K562 (cell line): ENCODE measurements around the gene DNAJC6. TPM values are rescaled to one million over a fixed set of nuclear protein-coding genes. Genes with fewer than 3 reads are reported as not detected.

ENCODE experiments used
- BRD9 ChIP-seq: fragments of 450-650 bp; IDR thresholded peaks from 2 replicates; pipeline ENCODE4 v1.6.1; 2018; ENCODE audit warnings: low read depth; ENCODE audit not compliant: partially characterized antibody
- CBX3 ChIP-seq, 2 experiments: IDR thresholded peaks; 1 replicate in 1 of 2; 2 replicates in 1 of 2; pipeline ENCODE4 v1.6.1; 2012; ENCODE audit warnings: inconsistent platforms in 2 of 2, low read length in 2 of 2, borderline replicate concordance in 1 of 2, control low read depth in 1 of 2
- CREB3 ChIP-seq: fragments of 450-650 bp; conservative IDR thresholded peaks from 2 replicates; pipeline ENCODE4 v1.6.1; 2016; ENCODE audit warnings: missing genetic modification characterization, low read depth, mild to moderate bottlenecking, missing compliant biosample characterization, moderate library complexity
- DACH1 ChIP-seq: fragments of 450-650 bp; IDR thresholded peaks from 2 replicates; pipeline ENCODE4 v1.6.1; 2018; ENCODE audit not compliant: partially characterized antibody
- DMBX1 ChIP-seq: fragments of 250-450 bp; sonication (Bioruptor Pico); IDR thresholded peaks from 2 replicates; pipeline ENCODE4 v1.8.0; 2022; ENCODE audit warnings: inconsistent platforms, mild to moderate bottlenecking, moderate library complexity, borderline replicate concordance
- DPF2 ChIP-seq: fragments of 450-650 bp; IDR thresholded peaks from 2 replicates; pipeline ENCODE4 v1.6.1; 2016
- E2F6 ChIP-seq, 2 experiments: IDR thresholded peaks; 2 replicates each; pipeline ENCODE4 v1.6.1; 2011; ENCODE audit warnings: borderline replicate concordance in 1 of 2, control low read depth in 1 of 2, low read depth in 1 of 2, low read length in 1 of 2, mild to moderate bottlenecking in 1 of 2, mixed read lengths in 1 of 2, moderate library complexity in 1 of 2; ENCODE audit not compliant: insufficient read depth in 1 of 2, insufficient read length in 1 of 2, poor library complexity in 1 of 2, severe bottlenecking in 1 of 2; ENCODE audit errors: extremely low read depth in 1 of 2
- ETV1 ChIP-seq: fragments of 450-650 bp; conservative IDR thresholded peaks from 2 replicates; pipeline ENCODE4 v1.6.1; 2016; ENCODE audit warnings: missing genetic modification characterization, control low read depth, low read depth, missing compliant biosample characterization
- IRF2 ChIP-seq: sonication (generic); formaldehyde crosslinking; IDR thresholded peaks from 2 replicates; pipeline ENCODE4 v1.8.1; 2022; ENCODE audit warnings: mild to moderate bottlenecking, missing genetic modification reagents
- MEIS2 ChIP-seq: fragments of 450-650 bp; IDR thresholded peaks from 2 replicates; pipeline ENCODE4 v1.6.1; 2014; ENCODE audit warnings: mild to moderate bottlenecking; ENCODE audit not compliant: partially characterized antibody
- MNT ChIP-seq, 2 experiments: fragments of 450-650 bp; conservative IDR thresholded peaks; 2 replicates each; pipeline ENCODE4 v1.6.1; 2017; ENCODE audit warnings: mild to moderate bottlenecking in 2 of 2, moderate library complexity in 2 of 2
- NR2C1 ChIP-seq, 2 experiments: fragments of 450-650 bp; IDR thresholded peaks; 2 replicates each; pipeline ENCODE4 v1.6.1; 2017; ENCODE audit warnings: mild to moderate bottlenecking in 2 of 2, antibody characterized with exemption in 1 of 2, inconsistent platforms in 1 of 2, missing compliant biosample characterization in 1 of 2, missing genetic modification characterization in 1 of 2
- SUPT5H ChIP-seq: fragments of 450-650 bp; IDR thresholded peaks from 2 replicates; pipeline ENCODE4 v1.6.1; 2016
- TAL1 ChIP-seq: fragments of 450-650 bp; IDR thresholded peaks from 2 replicates; pipeline ENCODE4 v1.6.1; 2016; ENCODE audit warnings: mild to moderate bottlenecking
- ZEB2 ChIP-seq: fragments of 450-650 bp; IDR thresholded peaks from 2 replicates; pipeline ENCODE4 v1.6.1; 2016
- ZNF280A ChIP-seq: fragments of 450-650 bp; IDR thresholded peaks from 2 replicates; pipeline ENCODE4 v1.6.1; 2018; ENCODE audit warnings: mild to moderate bottlenecking, low read depth; ENCODE audit not compliant: partially characterized antibody
- ZNF282 ChIP-seq: sonication (generic); formaldehyde crosslinking; IDR thresholded peaks from 2 replicates; pipeline ENCODE4 v1.8.1; 2023; ENCODE audit warnings: missing genetic modification reagents
- ZNF431 ChIP-seq: sonication (generic); formaldehyde crosslinking; IDR thresholded peaks from 2 replicates; pipeline ENCODE4 v1.8.0; 2022; ENCODE audit warnings: mild to moderate bottlenecking, missing genetic modification reagents
- ZNF717 ChIP-seq: fragments of 250-450 bp; sonication (Bioruptor Pico); IDR thresholded peaks from 2 replicates; pipeline ENCODE4 v1.5.0; 2021
- ZSCAN29 ChIP-seq: fragments of 450-650 bp; IDR thresholded peaks from 2 replicates; pipeline ENCODE4 v1.6.1; 2017
- polyA plus RNA-seq, 8 experiments: library from polyadenylated mRNA; depleted of rRNA in 4 of 8; stranded (reverse) in 5 of 8; unstranded in 3 of 8; fragments of >200 nt; fragmentation: Nextera tagmentation in 2 of 8; fragmentation: Illumina TruSeq in 1 of 8; extraction: Ambion mirVana in 2 of 8; extraction: Trizol in 1 of 8; gene quantifications; 2 replicates each; pipeline versions ENCODE4 v1.2.1 to v1.2.3, GENCODE V29; 2011 to 2014; ENCODE audit warnings: inconsistent platforms in 1 of 8, missing spikeins in 1 of 8
- total RNA-seq, 7 experiments: library from RNA; depleted of rRNA in 6 of 7; stranded (reverse); fragments of >200 nt in 6 of 7; fragmentation: Illumina TruSeq in 2 of 7; extraction: Trizol in 2 of 7; gene quantifications; 2 replicates each; pipeline versions ENCODE4 v1.2.1 to v1.2.3, GENCODE V29; 2011 to 2021; ENCODE audit warnings: low replicate concordance in 1 of 7

DNAJC6 gene
- total and polyA plus RNA-seq, 9 of the 15 experiments (the other 6 are each of a cell fraction or from before 2014, with no cell fraction given) = 6.7 to 78.7 (median 28.0) TPM

DNA sequence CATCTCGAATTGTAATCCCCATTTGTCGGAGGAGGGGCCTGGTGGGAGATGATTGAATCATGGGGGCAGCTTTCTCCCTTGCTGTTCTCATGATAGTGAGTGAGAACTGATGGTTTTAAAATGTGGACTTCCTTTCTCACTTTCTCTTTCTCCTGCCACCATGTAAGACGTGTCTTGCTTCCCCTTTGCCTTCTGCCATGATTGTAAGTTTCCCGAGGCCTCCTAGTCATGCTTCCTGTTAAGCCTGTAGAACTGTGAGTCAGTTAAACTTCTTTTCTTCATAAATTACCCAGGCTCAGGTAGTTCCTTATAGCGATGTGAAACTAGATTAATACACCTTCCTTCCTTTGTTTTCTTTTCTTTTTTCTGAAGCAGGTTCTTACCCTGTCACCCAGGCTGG, 13.9 kb downstream of the DNAJC6 start (continued):
- TF ChIP-seq E2F6 (IDR thresholded peaks at IDR 0.05; ENCODE audit: borderline replicate concordance in 1 of 2, extremely low read depth in 1 of 2, insufficient read depth in 1 of 2, insufficient read length in 1 of 2, low read depth in 1 of 2, low read length in 1 of 2, poor library complexity in 1 of 2, severe bottlenecking in 1 of 2) (no peak), MEIS2 (peak; percentile 35), SUPT5H (no peak), CREB3 (tag) (no peak), MNT (conservative IDR thresholded peaks at IDR 0.05) (0 out of 4 replicates have a peak, but pooled peaks of 1 of the 2 experiments have one; percentile 14), ETV1 (peak; percentile 77), CBX3 (IDR thresholded peaks at IDR 0.05; ENCODE audit: borderline replicate concordance in 1 of 2, low read length in 2 of 2) (peak in 1 of 2 experiments; percentile 89; a peak in 1 of 3 replicates), ZNF280A (peak; percentile 23), NR2C1 (IDR thresholded peaks at IDR 0.05) (no peak), NR2C1 (tag; IDR thresholded peaks at IDR 0.05) (peak; percentile 46; the same call in 1 of the 2 replicates), ZNF282 (no peak), DACH1 (no peak), DPF2 (peak; percentile 71), ZNF717 (CRISPR knock-in tag) (no peak), TAL1 (no peak), ZSCAN29 (no peak), BRD9 (no peak), DMBX1 (CRISPR knock-in tag) (peak; percentile 54; the same call in 1 of the 2 replicates), ZNF431 (CRISPR knock-in tag) (peak; percentile 98), ZEB2 (0 out of 2 replicates have a peak, but pooled peaks have one; percentile 42), IRF2 (CRISPR knock-in tag) (no peak)
